GM12864 (cell line): Measurements from ENCODE around the gene VWA3B.

Source experiments
- DNase-seq: peaks from one replicate; pipeline ENCODE4 v3.0.0-alpha.2; 2011; ENCODE audit warnings: low read depth
- H3K4me3 ChIP-seq: 2 replicates; pipeline ENCODE4 v1.5.1; 2011; ENCODE audit warnings: mild to moderate bottlenecking, low read depth, low read length, control low read depth
- CTCF ChIP-seq: IDR thresholded peaks from 2 replicates; pipeline ENCODE4 v1.5.1; 2011; ENCODE audit warnings: low read depth, mild to moderate bottlenecking, moderate library complexity, low read length, control low read depth, inconsistent platforms; ENCODE audit errors: missing control alignments

The VWA3B gene

DNA sequence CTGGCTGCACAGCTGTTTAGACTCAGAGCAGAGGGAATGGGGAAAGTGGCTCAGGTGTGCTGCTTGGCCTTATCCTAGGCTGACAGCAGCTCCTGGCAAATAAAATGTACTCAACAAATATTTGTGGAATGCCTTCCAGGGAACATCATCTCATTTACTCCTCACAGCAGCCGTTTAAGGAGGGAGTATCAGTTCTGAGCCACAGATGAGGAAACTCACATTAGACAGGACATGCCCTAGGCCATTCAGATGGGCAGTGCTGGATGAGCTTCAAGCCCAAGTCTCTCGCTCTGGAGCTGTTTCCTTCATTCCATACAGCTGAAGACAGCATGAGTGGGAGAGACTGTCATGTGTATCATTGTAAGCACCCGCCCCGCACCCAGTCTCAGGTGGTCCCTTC lies 129.6 kb downstream of the VWA3B start:
- TF ChIP-seq CTCF, result no peak
- H3K4me3 ChIP-seq, result no peak overlapping the region
- DNase-seq, result no peak

- no peak overlapping the region for H3K4me3 ChIP-seq
- no peak for DNase-seq
- no peak for TF ChIP-seq CTCF
Observed at GRCh38 chr2:98219152-98219551, 132.2 kb downstream of the VWA3B start.

- no peak overlapping the region for H3K4me3 ChIP-seq
- TF ChIP-seq CTCF, result no peak
- DNase-seq, result no peak
Observed at GRCh38 chr2:98233941-98234340, 147.0 kb downstream of the VWA3B start.

DNA sequence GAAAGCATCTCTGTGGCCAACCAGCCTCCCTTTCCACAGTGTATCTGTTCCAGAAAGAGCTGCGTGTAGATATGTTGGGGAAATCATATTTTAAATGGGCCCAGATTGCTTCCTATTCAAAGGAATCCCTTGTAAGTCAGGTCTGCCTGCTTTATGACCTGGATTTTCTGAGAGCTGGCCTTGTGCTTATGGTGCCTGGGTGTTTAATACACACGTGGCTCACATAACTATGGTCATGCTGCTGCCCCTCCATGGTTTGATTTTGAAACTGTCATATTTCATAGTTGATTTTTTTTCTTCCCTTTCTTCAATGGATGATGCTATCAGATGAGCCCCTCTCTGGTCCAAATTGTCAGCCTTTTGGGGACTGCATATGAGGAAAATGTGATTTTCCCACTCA lies 147.8 kb downstream of the VWA3B start:
- no peak for TF ChIP-seq CTCF
- no peak for DNase-seq

GRCh38 chr2:98236935-98237334 lies 150.0 kb downstream of the VWA3B start:
- no peak overlapping the region for H3K4me3 ChIP-seq
- no peak for DNase-seq
- no peak for TF ChIP-seq CTCF

More for the DNA sequence above, 147.8 kb downstream of the VWA3B start:
- no peak overlapping the region for H3K4me3 ChIP-seq

DNA sequence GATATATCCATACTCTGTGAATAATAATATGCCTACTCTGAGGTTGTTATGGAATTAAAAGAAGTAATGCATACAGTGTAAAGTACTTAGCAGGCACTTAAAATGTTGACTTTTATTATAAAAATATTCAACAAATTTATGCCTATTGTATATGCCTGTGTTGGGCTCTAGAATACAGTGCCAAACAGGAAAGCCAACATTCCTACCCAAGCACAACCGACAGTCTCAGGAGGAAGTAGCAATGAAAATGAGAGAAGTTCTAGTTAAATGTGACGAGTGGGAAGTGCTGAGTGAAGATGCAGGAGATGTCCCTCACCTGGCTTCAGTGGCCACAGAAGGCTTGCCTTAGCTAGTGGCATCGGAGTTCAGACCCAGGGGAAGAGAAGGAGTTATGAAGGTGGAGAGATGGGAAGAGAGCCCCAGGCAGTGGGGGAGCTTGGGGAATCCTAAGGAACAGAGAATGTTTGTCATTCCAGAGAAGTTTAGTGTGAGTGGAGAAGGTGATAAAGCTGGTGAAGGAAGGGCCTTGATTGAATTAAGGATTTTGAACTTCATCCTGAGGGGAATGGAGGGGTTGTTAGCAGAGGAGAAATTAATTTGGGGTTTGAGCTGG lies 153.9 kb downstream of the VWA3B start:
- no peak for DNase-seq
- no peak for TF ChIP-seq CTCF
- H3K4me3 ChIP-seq, result no peak overlapping the region

DNA sequence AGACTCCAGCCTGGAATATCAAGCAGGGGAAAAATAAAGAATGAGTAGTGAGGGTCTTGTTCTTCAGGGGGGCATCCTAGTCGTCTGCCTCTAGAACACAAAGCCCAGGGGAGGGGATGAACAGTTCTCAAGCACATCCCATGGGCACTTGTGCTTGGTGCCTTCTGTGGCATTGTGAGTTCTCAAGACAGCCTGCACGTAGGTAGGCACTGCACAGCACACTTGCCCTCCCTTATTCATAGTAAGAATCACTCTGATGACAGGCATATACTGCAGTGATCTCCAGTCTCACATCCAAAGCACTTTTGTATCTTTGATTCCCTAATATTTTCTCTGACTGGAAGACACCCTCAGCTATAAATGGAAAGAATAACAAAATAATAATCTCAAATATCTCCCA lies 154.6 kb downstream of the VWA3B start:
- H3K4me3 ChIP-seq, result no peak overlapping the region
- TF ChIP-seq CTCF, result no peak
- no peak for DNase-seq
